Raji (cell line): ENCODE results near the gene BICD1.

Experiments used
- POLR2A ChIP-seq: IDR thresholded peaks from 2 replicates; pipeline ENCODE4 v1.6.1; 2011; ENCODE audit warnings: low read depth, low read length, control low read depth; ENCODE audit not compliant: insufficient read depth

The BICD1 gene

GRCh38 chr12:32120419-32120818 is 13.8 kb downstream of the BICD1 start:
- TF ChIP-seq POLR2A, result no peak

- no peak for TF ChIP-seq POLR2A
These were observed 18.0 kb downstream of the BICD1 start for GRCh38 chr12:32124637-32125036.

GRCh38 chr12:32125455-32126084 is 18.9 kb downstream of the BICD1 start:
- TF ChIP-seq POLR2A, result no peak

GRCh38 chr12:32126720-32127119 is 20.1 kb downstream of the BICD1 start:
- no peak for TF ChIP-seq POLR2A

GRCh38 chr12:32131666-32132065 is 25.0 kb downstream of the BICD1 start:
- TF ChIP-seq POLR2A, result no peak

- no peak for TF ChIP-seq POLR2A
These were observed 27.6 kb downstream of the BICD1 start for GRCh38 chr12:32134101-32134888.

- TF ChIP-seq POLR2A, result no peak
These were observed 29.3 kb downstream of the BICD1 start for GRCh38 chr12:32135967-32136366.

GRCh38 chr12:32136404-32136803 is 29.8 kb downstream of the BICD1 start:
- no peak for TF ChIP-seq POLR2A

GRCh38 chr12:32139064-32139421 is 32.4 kb downstream of the BICD1 start:
- peak; percentile 57 for TF ChIP-seq POLR2A

GRCh38 chr12:32140877-32141276 is 34.2 kb downstream of the BICD1 start:
- no peak for TF ChIP-seq POLR2A

GRCh38 chr12:32145096-32145495 is 38.4 kb downstream of the BICD1 start:
- TF ChIP-seq POLR2A, result no peak

- no peak for TF ChIP-seq POLR2A
These were observed 39.6 kb downstream of the BICD1 start for GRCh38 chr12:32146074-32146873.

- no peak for TF ChIP-seq POLR2A
These were observed 41.7 kb downstream of the BICD1 start for GRCh38 chr12:32148372-32148771.

- TF ChIP-seq POLR2A, result no peak
These were observed 42.8 kb downstream of the BICD1 start for GRCh38 chr12:32149489-32149888.

- no peak for TF ChIP-seq POLR2A
These were observed 44.4 kb downstream of the BICD1 start for GRCh38 chr12:32151086-32151485.

- no peak for TF ChIP-seq POLR2A
These were observed 44.9 kb downstream of the BICD1 start for GRCh38 chr12:32151552-32151951.
